GM06990 (cell line): ENCODE data around the gene PKN2.
A peak's percentile ranks its signal among the peaks of the same experiment; 100 is the strongest.

Source experiments
- DNase-seq: peaks from one replicate; pipeline ENCODE4 v3.0.0-alpha.2; 2011; ENCODE audit not compliant: insufficient read length; ENCODE audit errors: extremely low read depth
- H3K27me3 ChIP-seq: replicated peaks from 2 replicates; pipeline ENCODE4 v1.6.0; 2011; ENCODE audit warnings: low read length; ENCODE audit not compliant: control insufficient read depth, insufficient read depth
- H3K36me3 ChIP-seq: 2 replicates; pipeline ENCODE4 v1.5.1; 2011; ENCODE audit warnings: low read length; ENCODE audit not compliant: control insufficient read depth, insufficient read depth
- H3K4me3 ChIP-seq: replicated peaks from 2 replicates; pipeline ENCODE4 v1.5.1; 2011; ENCODE audit warnings: low read depth, mild to moderate bottlenecking, control low read depth, low read length
- CTCF ChIP-seq: IDR thresholded peaks from 2 replicates; pipeline ENCODE4 v1.5.1; 2011; ENCODE audit warnings: low read length, control low read depth, mild to moderate bottlenecking, inconsistent platforms; ENCODE audit not compliant: insufficient read depth, poor library complexity, severe bottlenecking

PKN2 gene

GRCh38 chr1:88791192-88791591 is 107.1 kb downstream of the PKN2 start:
- Histone ChIP-seq H3K4me3 (no peak overlapping the region), H3K27me3 (no peaks in the 10 kb centered on the region), H3K36me3 (no peaks in the 10 kb centered on the region; the same call in none of the 2 replicates)
- no peak for DNase-seq
- no peak for TF ChIP-seq CTCF

- Histone ChIP-seq H3K27me3 (no peaks in the 10 kb centered on the region), H3K4me3 (no peak overlapping the region), H3K36me3 (peaks cover 7% of the 10 kb centered on the region)
- no peak for TF ChIP-seq CTCF
- DNase-seq: no peak
Measured at GRCh38 chr1:88799491-88799890, 115.4 kb downstream of the PKN2 start.

- H3K36me3 ChIP-seq: peaks cover 7% of the 10 kb centered on the region
- DNase-seq: no peak
- no peak overlapping the region for H3K4me3 ChIP-seq
- peak; percentile 6 for TF ChIP-seq CTCF
- no peaks in the 10 kb centered on the region for H3K27me3 ChIP-seq
Measured at GRCh38 chr1:88800382-88801051, 116.4 kb downstream of the PKN2 start.

- Histone ChIP-seq H3K36me3 (peaks cover 7% of the 10 kb centered on the region), H3K4me3 (no peak overlapping the region), H3K27me3 (no peaks in the 10 kb centered on the region)
- TF ChIP-seq CTCF: no peak
- DNase-seq: no peak
Measured at GRCh38 chr1:88801575-88802208, 117.6 kb downstream of the PKN2 start.

GRCh38 chr1:88802404-88802803 is 118.3 kb downstream of the PKN2 start:
- no peak for TF ChIP-seq CTCF
- H3K36me3 ChIP-seq: peaks cover 7% of the 10 kb centered on the region
- no peak overlapping the region for H3K4me3 ChIP-seq
- H3K27me3 ChIP-seq: no peaks in the 10 kb centered on the region
- no peak for DNase-seq
